Esophagus muscularis mucosa (tissue), 4 donors: ENCODE measurements around the gene PRKAG2.

Experiments
- EP300 ChIP-seq: sonication (generic); formaldehyde crosslinking; IDR thresholded peaks from one replicate; pipeline ENCODE4 v1.6.1; 2017; ENCODE audit warnings: antibody characterized with exemption
- POLR2A ChIP-seq: fragments of 450-650 bp; IDR thresholded peaks from one replicate; pipeline ENCODE4 v1.6.1; 2017; ENCODE audit warnings: antibody characterized with exemption, moderate library complexity, mild to moderate bottlenecking, low read depth
- POLR2AphosphoS5 ChIP-seq, 2 donors: sonication (generic); formaldehyde crosslinking; IDR thresholded peaks; one replicate each; pipeline ENCODE4 v1.6.1; 2017; ENCODE audit warnings: antibody characterized with exemption in 2 of 2
- TF ChIP-seq, protein P1 (sequence below), 3 experiments: fragments of 200-600 bp in 2 of 3; fragments of 450-650 bp in 1 of 3; sonication (generic) in 2 of 3; IDR thresholded peaks; one replicate each; pipeline ENCODE4 v1.5.1; 2017 to 2019; ENCODE audit warnings: antibody characterized with exemption in 3 of 3, mild to moderate bottlenecking in 2 of 3, moderate library complexity in 1 of 3

DNA sequence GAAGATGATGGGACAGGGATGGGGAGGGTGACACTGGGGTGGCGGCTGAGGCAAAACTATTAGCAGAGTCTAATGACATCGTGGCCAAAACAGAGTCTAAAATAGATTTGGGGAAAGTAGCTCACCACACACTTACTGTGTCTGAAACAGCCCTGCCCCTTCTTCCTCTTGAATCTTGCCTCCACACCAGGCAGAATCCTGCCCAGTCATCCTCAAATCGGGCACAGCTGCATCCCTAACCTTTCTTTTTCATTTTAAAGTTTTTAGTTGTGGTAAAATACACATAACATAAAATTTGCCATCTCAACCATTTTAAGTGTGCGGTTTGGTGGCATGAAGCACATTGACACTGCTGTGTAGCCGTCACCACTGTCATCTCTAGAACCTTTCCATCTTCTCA lies 90.0 kb downstream of the PRKAG2 start:
- no peak for TF ChIP-seq POLR2AphosphoS5 (IDR thresholded peaks at IDR 0.05)
- TF ChIP-seq EP300 = no peak
- TF ChIP-seq, protein P1, sequence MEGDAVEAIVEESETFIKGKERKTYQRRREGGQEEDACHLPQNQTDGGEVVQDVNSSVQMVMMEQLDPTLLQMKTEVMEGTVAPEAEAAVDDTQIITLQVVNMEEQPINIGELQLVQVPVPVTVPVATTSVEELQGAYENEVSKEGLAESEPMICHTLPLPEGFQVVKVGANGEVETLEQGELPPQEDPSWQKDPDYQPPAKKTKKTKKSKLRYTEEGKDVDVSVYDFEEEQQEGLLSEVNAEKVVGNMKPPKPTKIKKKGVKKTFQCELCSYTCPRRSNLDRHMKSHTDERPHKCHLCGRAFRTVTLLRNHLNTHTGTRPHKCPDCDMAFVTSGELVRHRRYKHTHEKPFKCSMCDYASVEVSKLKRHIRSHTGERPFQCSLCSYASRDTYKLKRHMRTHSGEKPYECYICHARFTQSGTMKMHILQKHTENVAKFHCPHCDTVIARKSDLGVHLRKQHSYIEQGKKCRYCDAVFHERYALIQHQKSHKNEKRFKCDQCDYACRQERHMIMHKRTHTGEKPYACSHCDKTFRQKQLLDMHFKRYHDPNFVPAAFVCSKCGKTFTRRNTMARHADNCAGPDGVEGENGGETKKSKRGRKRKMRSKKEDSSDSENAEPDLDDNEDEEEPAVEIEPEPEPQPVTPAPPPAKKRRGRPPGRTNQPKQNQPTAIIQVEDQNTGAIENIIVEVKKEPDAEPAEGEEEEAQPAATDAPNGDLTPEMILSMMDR (IDR thresholded peaks at IDR 0.05) = no peak
- TF ChIP-seq POLR2A = no peak
